Right lobe of liver (tissue), 6 donors: Measurements from ENCODE around the gene ZBTB22. TPM values are rescaled to one million over a fixed set of nuclear protein-coding genes. Genes with fewer than 3 reads are reported as not detected.

ENCODE experiments used
- ATAC-seq, 4 donors: fragments of 200-7000 bp; cut with Tn5 transposase; one replicate each; pipeline ENCODE4 v1.9.1; 2020; ENCODE audit warnings: mild to moderate bottlenecking in 4 of 4, moderate library complexity in 4 of 4
- DNase-seq, 3 donors: peaks; one replicate each; pipeline ENCODE4 v3.0.0-alpha.2; 2020
- H3K27ac ChIP-seq, 3 donors: fragments of 200-600 bp; one replicate each; pipeline ENCODE4 v1.8.0; 2022
- H3K27me3 ChIP-seq, 2 donors: fragments of 200-600 bp; one replicate each; pipeline ENCODE4 v1.8.0; 2022
- H3K36me3 ChIP-seq, 4 donors: fragments of 200-600 bp; sonication (generic) in 1 of 4; one replicate each; pipeline versions ENCODE4 v1.5.1 to v1.8.0; 2017 to 2022; ENCODE audit warnings: control low read depth in 1 of 4
- H3K4me1 ChIP-seq, 4 donors: fragments of 200-600 bp; sonication (generic) in 1 of 4; one replicate each; pipeline versions ENCODE4 v1.5.1 to v1.8.0; 2017 to 2022; ENCODE audit warnings: control low read depth in 1 of 4
- H3K4me3 ChIP-seq, 3 donors: fragments of 200-600 bp; one replicate each; pipeline ENCODE4 v1.8.0; 2022
- H3K9me3 ChIP-seq, 4 donors: fragments of 200-600 bp; sonication (generic) in 1 of 4; one replicate each; pipeline versions ENCODE4 v1.5.1 to v1.8.0; 2017 to 2022; ENCODE audit warnings: control low read depth in 1 of 4
- CTCF ChIP-seq, 4 donors: fragments of 200-600 bp in 3 of 4; fragments of 450-650 bp in 1 of 4; IDR thresholded peaks; one replicate each; pipeline versions ENCODE4 v1.5.1 to v1.8.0; 2016 to 2022; ENCODE audit warnings: antibody characterized with exemption in 4 of 4, mild to moderate bottlenecking in 2 of 4
- POLR2A ChIP-seq: fragments of 450-650 bp; IDR thresholded peaks from one replicate; pipeline ENCODE4 v1.6.1; 2017; ENCODE audit warnings: antibody characterized with exemption, mild to moderate bottlenecking
- WGBS: methylation state at CpG from one replicate; pipeline ENCODE4 v1.1.6; 2018; ENCODE audit warnings: low coverage, low lambda C conversion rate; ENCODE audit not compliant: insufficient coverage; ENCODE audit errors: missing lambda C conversion rate; 5-methylcytosine and 5-hydroxymethylcytosine counted together
- intact Hi-C, 2 donors: fragments of 100-400 bp; cut with DNase I; formaldehyde crosslinking; loops; one replicate each; pipeline versions ENCODE4 v1.11.2 to v1.14.1; 2022
- microRNA-seq, 2 donors: library from miRNA; unstranded; fragments of <30 nt; microRNA quantifications; one replicate each; pipeline ENCODE4, GENCODE V29; 2019 to 2020
- total RNA-seq, 6 experiments: library from RNA; depleted of rRNA in 2 of 6; stranded (reverse); fragments of >200 nt in 2 of 6; fragmentation: NEBNext Ultra II Directional in 3 of 6; extraction: Animal tissue kit (Norgen Biotek cat#: 25700) in 3 of 6; gene quantifications; one replicate each; pipeline versions ENCODE4 v1.1.0 to v1.2.4, GENCODE V29; 2016 to 2023
- donor health status: DM: no; HTN: yes; CAD: no.
- donor health status: DM: no; HTN: no; CAD: no.
- donor health status: DM: no; HTN: no; CAD: no.
- donor health status: DM: no; HTN: yes; CAD: no.
- donor health status: DM: no; HTN: yes; CAD: no.

Gene ZBTB22
- total RNA-seq, 6 experiments from 2014 or later: 2.9 to 6.8 (median 4.9) TPM

- H3K36me3 ChIP-seq: peaks cover 2 to 55% (median 14%) of the 10 kb centered on the region in 4 donors
- DNase-seq: peak; percentile 89 to 95 (median 93)
- no peaks in the 10 kb centered on the region for H3K9me3 ChIP-seq
- TF ChIP-seq CTCF (IDR thresholded peaks at IDR 0.05) (no peak), POLR2A (peak; percentile 93)
- intact Hi-C loops: no loop called here
- peak; percentile 93 to 95 (median 93) for ATAC-seq
- peak within 1 kb of the TSS; percentile 60 to 95 (median 91) for H3K4me3 ChIP-seq
- WGBS: 2% methylated on average over 24 of the region's 48 CpGs
- peak within 1 kb of the TSS; percentile 87 to 90 (median 89) for H3K27ac ChIP-seq
- no peaks in the 10 kb centered on the region for H3K27me3 ChIP-seq
- peaks cover 2 to 48% (median 21%) of the 10 kb centered on the region in 4 donors for H3K4me1 ChIP-seq
Observed at GRCh38 chr6:33271468-33272274, 45.9 kb downstream of the ZBTB22 start, which contains the start of the genes RPS18 and VPS52. Gene RPS18 (plus strand): TSS chr6:33272075. CDS start chr6:33272120, 45 bp downstream. Gene VPS52 (minus strand): TSS chr6:33271876. CDS start chr6:33271675, 201 bp downstream.

- H3K9me3 ChIP-seq: no peaks in the 10 kb centered on the region
- no peak for TF ChIP-seq POLR2A
- H3K36me3 ChIP-seq: peaks cover 6 to 55% (median 14%) of the 10 kb centered on the region in 4 donors
- H3K27ac ChIP-seq: peak overlapping the region; percentile 87 to 90 (median 89)
- peak in 3 of 4 donors; percentile 7 to 33 (median 15) for ATAC-seq
- intact Hi-C loops: no loop called here
- WGBS: 1% methylated on average over 6 of the region's 7 CpGs
- no peak for DNase-seq
- peak overlapping the region; percentile 60 to 95 (median 91) for H3K4me3 ChIP-seq
- no peaks in the 10 kb centered on the region for H3K27me3 ChIP-seq
- peaks cover 1 to 42% (median 18%) of the 10 kb centered on the region in 4 donors for H3K4me1 ChIP-seq
Observed at GRCh38 chr6:33271117-33271467, 46.5 kb downstream of the ZBTB22 start.

Small RNA genes lying within 50 kb of the gene (microRNA-seq; reads per million reads assigned to microRNA genes)
- gene MIR6834 (0 reads per million in 2 donors), gene MIR6873 (0 reads per million in 2 donors)

Other genes starting within 250 kb of the ZBTB22 start
- 10 to 100 TPM; 10.0 to 74.8 (median 26.3) TPM for gene HLA-DPA1, start 244.1 kb downstream of the ZBTB22 start, total RNA-seq
- 10 to 100 TPM in 5 of 6 experiments, 1 to 10 TPM in 1; 8.6 to 66.7 (median 23.0) TPM for gene HLA-DPB1, start 241.8 kb downstream of the ZBTB22 start, total RNA-seq
- 1 to 10 TPM in 1 of 6 experiments, under 1 TPM in 5; 0.06 to 1.4 (median 0.61) TPM for gene COL11A2, start 125.3 kb downstream of the ZBTB22 start, total RNA-seq
- 10 to 100 TPM; 10.1 to 28.2 (median 17.7) TPM for gene RXRB, start 117.1 kb downstream of the ZBTB22 start, total RNA-seq
- gene SLC39A7, start 116.9 kb downstream of the ZBTB22 start, total RNA-seq: 10 to 100 TPM; 33.5 to 61.4 (median 50.1) TPM
- 10 to 100 TPM; 14.3 to 39.8 (median 33.8) TPM for gene HSD17B8, start 113.1 kb downstream of the ZBTB22 start, total RNA-seq
- 10 to 100 TPM in 4 of 6 experiments, 1 to 10 TPM in 2; 7.5 to 21.3 (median 19.7) TPM for gene RING1, start 109.2 kb downstream of the ZBTB22 start, total RNA-seq
- gene VPS52, start 45.9 kb downstream of the ZBTB22 start, total RNA-seq: 10 to 100 TPM; 16.4 to 35.1 (median 27.5) TPM
- gene RPS18, start 45.7 kb downstream of the ZBTB22 start, total RNA-seq: 100 to 1,000 TPM; 504 to 932 (median 612) TPM
- 1 to 10 TPM in 4 of 6 experiments, under 1 TPM in 2; 0.79 to 1.7 (median 1.4) TPM for gene B3GALT4, start 40.6 kb downstream of the ZBTB22 start, total RNA-seq
- gene WDR46, start 28.5 kb downstream of the ZBTB22 start, total RNA-seq: 10 to 100 TPM; 13.1 to 35.2 (median 23.9) TPM
- gene PFDN6, start 28.1 kb downstream of the ZBTB22 start, total RNA-seq: 10 to 100 TPM; 23.8 to 35.2 (median 27.5) TPM
- 10 to 100 TPM; 15.1 to 30.6 (median 23.3) TPM for gene RGL2, start 18.8 kb downstream of the ZBTB22 start, total RNA-seq
- gene TAPBP, start 3.7 kb downstream of the ZBTB22 start, total RNA-seq: 100 to 1,000 TPM in 5 of 6 experiments, 10 to 100 TPM in 1; 89.2 to 140 (median 124) TPM
- 10 to 100 TPM; 11.3 to 28.8 (median 19.5) TPM for gene DAXX, start 5.2 kb upstream of the ZBTB22 start, total RNA-seq
- 1 to 10 TPM in 3 of 6 experiments, under 1 TPM in 2, not detected in 1; 0.29 to 4.4 (median 1.3) TPM for gene KIFC1, start 74.1 kb upstream of the ZBTB22 start, total RNA-seq
- gene PHF1, start 93.3 kb upstream of the ZBTB22 start, total RNA-seq: 10 to 100 TPM; 14.7 to 21.3 (median 18.3) TPM
- 100 to 1,000 TPM in 3 of 6 experiments, 10 to 100 TPM in 3; 81.4 to 114 (median 97.4) TPM for gene CUTA, start 100.4 kb upstream of the ZBTB22 start, total RNA-seq
- 1 to 10 TPM; 1.8 to 4.1 (median 2.8) TPM for gene SYNGAP1, start 102.3 kb upstream of the ZBTB22 start, total RNA-seq
- gene ZBTB9, start 136.8 kb upstream of the ZBTB22 start, total RNA-seq: 1 to 10 TPM; 2.5 to 3.8 (median 2.9) TPM